ENCODE measurements around the gene MGAT4D.
"Not testable (repeated sequence)": the region's sequence is repeated elsewhere in the genome, so short reads cannot be mapped to it uniquely, and the experiment has no call there.

The MGAT4D gene

DNA sequence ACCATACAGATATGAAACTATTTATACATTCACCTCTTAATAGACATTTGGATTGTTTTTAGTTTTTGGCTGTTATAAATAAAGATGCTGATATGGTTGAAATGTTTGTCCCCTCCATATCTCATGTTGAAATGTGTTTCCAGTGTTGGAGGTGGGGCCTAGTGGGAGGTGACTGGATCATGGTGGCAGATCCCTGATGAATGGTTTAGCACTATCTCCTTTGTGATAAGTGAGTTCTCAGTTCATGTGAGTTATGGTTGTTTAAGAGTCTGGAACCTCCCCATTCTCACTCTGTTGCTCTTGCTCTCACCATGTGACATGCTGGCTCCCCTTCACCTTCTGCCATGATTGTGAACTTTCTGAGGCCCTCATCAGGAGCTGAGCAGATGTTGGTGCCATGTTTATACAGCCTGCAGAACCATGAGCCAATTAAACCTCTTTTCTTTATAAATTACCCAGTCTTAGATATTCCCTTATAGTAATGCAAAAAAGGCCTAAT is 58.4 kb downstream of the MGAT4D start:
- DNase-seq (ENCODE audit: low spot score) = no peak

DNA sequence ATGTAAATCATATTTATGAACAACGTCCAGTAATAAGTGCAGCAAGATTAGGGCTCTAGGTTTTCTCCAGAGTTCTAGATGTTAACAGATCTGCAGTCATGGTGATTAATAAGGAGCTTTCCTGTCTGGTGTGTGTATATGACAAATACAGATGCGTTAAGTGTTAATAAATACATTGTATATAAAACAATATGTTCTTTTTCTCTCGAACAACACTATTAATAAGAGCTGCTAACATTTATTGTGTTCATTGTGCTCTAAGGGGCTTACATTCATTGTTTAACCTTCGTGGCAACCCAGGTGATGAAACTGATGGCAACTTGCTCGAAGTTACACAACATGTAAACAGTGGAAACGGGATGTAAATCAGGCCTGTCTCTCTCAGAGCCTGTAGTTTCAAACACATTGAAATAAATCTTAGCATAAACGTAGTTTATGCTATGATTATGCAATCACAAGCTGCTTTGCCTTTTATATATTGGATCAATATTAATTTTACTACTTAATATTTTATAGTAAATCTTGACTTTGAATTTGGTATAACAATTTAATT is 70.1 kb downstream of the MGAT4D start:
- DNase-seq (ENCODE audit: low spot score) = peak; percentile 52

- peak; percentile 83 for DNase-seq (ENCODE audit: low spot score)
Observed at GRCh38 chr4:140427106-140427918, 70.8 kb downstream of the MGAT4D start, which contains the start of gene CLGN. CLGN (minus strand) TSS chr4:140427648; CDS start chr4:140413078, 14,570 bp downstream.

- peak; percentile 23 for DNase-seq (ENCODE audit: low spot score)
Observed at GRCh38 chr4:140426610-140427105, 71.4 kb downstream of the MGAT4D start.

GRCh38 chr4:140423106-140423505 is 75.0 kb downstream of the MGAT4D start:
- DNase-seq (ENCODE audit: low spot score) = no peak

GRCh38 chr4:140413130-140413969 is 84.7 kb downstream of the MGAT4D start:
- not testable (repeated sequence) for DNase-seq (ENCODE audit: low spot score)

DNA sequence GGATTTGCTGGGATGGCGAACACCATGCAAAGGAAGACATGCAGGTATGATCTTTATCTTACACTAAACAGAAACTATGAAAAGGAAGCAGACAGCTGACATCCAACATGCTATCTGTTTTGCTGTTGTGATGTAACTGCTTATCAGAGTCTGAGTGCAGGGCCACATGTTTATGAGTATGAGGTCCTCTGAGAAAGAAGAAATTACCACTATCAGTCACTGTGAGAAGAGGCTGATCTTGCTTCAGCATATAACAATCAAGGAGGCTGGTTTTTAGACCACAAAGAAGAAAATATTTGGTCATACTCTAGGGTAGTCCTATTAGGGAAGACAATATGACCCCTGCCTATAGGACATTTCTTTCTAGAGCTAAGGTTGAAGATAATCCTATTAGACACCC is 89.1 kb downstream of the MGAT4D start:
- DNase-seq (ENCODE audit: low spot score) = no peak

- no peak for DNase-seq (ENCODE audit: low spot score)
Observed at GRCh38 chr4:140406292-140406691, 91.8 kb downstream of the MGAT4D start.

DNA sequence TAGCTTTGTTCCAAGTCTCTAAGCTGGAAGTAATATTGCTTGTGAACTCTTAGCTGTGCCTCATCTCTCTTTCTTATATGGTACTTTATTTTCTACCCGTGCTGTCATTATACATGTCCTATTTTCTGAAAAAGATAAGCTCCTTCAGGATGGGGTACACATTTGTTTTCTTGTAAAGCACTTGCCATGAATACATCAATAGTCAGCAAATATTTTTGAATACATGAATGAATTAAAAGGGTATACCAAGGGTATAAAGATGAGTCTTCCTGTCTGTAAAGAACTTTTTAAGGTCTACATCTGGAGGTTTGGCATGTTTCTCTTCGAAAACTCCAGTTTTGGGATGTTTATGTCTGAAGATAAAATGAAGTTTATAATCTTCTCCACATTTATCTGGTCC is 98.0 kb downstream of the MGAT4D start:
- no peak for DNase-seq (ENCODE audit: low spot score)

GRCh38 chr4:140395668-140396067 is 102.4 kb downstream of the MGAT4D start:
- no peak for DNase-seq (ENCODE audit: low spot score)
